DOHH2 (cell line): ENCODE measurements around the gene CD59.

ENCODE experiments used
- H3F3A ChIP-seq: fragments of 200-600 bp; sonication (generic), shearing (Covaris generic); 2 replicates; pipeline ENCODE4 v1.6.0; 2016; ENCODE audit warnings: antibody characterized with exemption, mild to moderate bottlenecking; ENCODE audit not compliant: control insufficient read depth, insufficient read depth
- H3K27ac ChIP-seq: fragments of 200-600 bp; sonication (generic); 2 replicates; pipeline ENCODE4 v1.5.1; 2014; ENCODE audit warnings: low read depth, mild to moderate bottlenecking, low read length, moderate library complexity
- H3K27me3 ChIP-seq: fragments of 200-600 bp; sonication (generic); 2 replicates; pipeline ENCODE4 v1.6.1; 2014; ENCODE audit warnings: mild to moderate bottlenecking, low read length, mixed read lengths; ENCODE audit not compliant: control insufficient read depth
- H3K36me3 ChIP-seq: fragments of 200-600 bp; sonication (generic); 2 replicates; pipeline ENCODE4 v1.6.1; 2014; ENCODE audit warnings: mild to moderate bottlenecking, low read length, moderate library complexity, mixed read lengths; ENCODE audit not compliant: control insufficient read depth
- H3K4me1 ChIP-seq: fragments of 200-600 bp; sonication (generic); 2 replicates; pipeline ENCODE4 v1.6.1; 2014; ENCODE audit warnings: mild to moderate bottlenecking, low read length, mixed read lengths; ENCODE audit not compliant: control insufficient read depth
- H3K4me2 ChIP-seq: fragments of 200-600 bp; sonication (generic); 2 replicates; pipeline ENCODE4 v1.6.0; 2014; ENCODE audit warnings: mild to moderate bottlenecking, low read length, moderate library complexity
- H3K4me3 ChIP-seq: fragments of 200-600 bp; sonication (generic); 2 replicates; pipeline ENCODE4 v1.5.1; 2014; ENCODE audit warnings: mild to moderate bottlenecking, low read length, mixed read lengths
- H3K79me2 ChIP-seq: fragments of 200-600 bp; sonication (generic); 2 replicates; pipeline ENCODE4 v1.6.1; 2014; ENCODE audit warnings: mild to moderate bottlenecking, low read length, mixed read lengths; ENCODE audit not compliant: control insufficient read depth
- H3K9me2 ChIP-seq: fragments of 200-600 bp; sonication (generic); replicated peaks from 2 replicates; pipeline ENCODE4 v1.6.1; 2014; ENCODE audit warnings: mild to moderate bottlenecking, low read length, mixed read lengths; ENCODE audit not compliant: control insufficient read depth
- H3K9me3 ChIP-seq: fragments of 200-600 bp; sonication (generic); 2 replicates; pipeline ENCODE4 v1.6.1; 2014; ENCODE audit warnings: antibody characterized with exemption, low read length, mixed read lengths; ENCODE audit not compliant: control insufficient read depth, insufficient read depth
- H4K20me1 ChIP-seq: fragments of 200-600 bp; sonication (generic); 2 replicates; pipeline ENCODE4 v1.6.0; 2014; ENCODE audit warnings: low read depth, mild to moderate bottlenecking, antibody characterized with exemption, low read length, moderate library complexity; ENCODE audit not compliant: control insufficient read depth, insufficient read depth
- CTCF ChIP-seq: fragments of 200-600 bp; sonication (generic); IDR thresholded peaks from one replicate; pipeline ENCODE4 v1.5.1; 2014; ENCODE audit warnings: antibody characterized with exemption, mild to moderate bottlenecking, low read depth, low read length; ENCODE audit not compliant: poor library complexity, severe bottlenecking
- EZH2phosphoT487 ChIP-seq: fragments of 200-600 bp; sonication (generic); IDR thresholded peaks from 2 replicates; pipeline ENCODE4 v1.6.1; 2017; ENCODE audit warnings: borderline replicate concordance, mild to moderate bottlenecking, antibody characterized with exemption, low read length, moderate library complexity, mixed read lengths

The CD59 gene

GRCh38 chr11:33722590-33723234 lies 13.5 kb downstream of the CD59 start:
- Histone ChIP-seq H4K20me1 (no peaks in the 10 kb centered on the region), H3K4me1 (0 out of 2 replicates have a peak, but pooled peaks cover 3% of the 10 kb centered on the region), H3K4me3 (no peak overlapping the region), H3K9me3 (no peaks in the 10 kb centered on the region), H3K27me3 (no peaks in the 10 kb centered on the region), H3K27ac (no peak overlapping the region), H3K36me3 (peaks cover 10% of the 10 kb centered on the region; the same call in 1 of the 2 replicates), H3F3A (no peaks in the 10 kb centered on the region), H3K9me2 (no peaks in the 10 kb centered on the region), H3K79me2 (peaks cover 16% of the 10 kb centered on the region), H3K4me2 (no peak overlapping the region)
- TF ChIP-seq EZH2phosphoT487 (no peak), CTCF (no peak)

- Histone ChIP-seq H3K4me2 (no peak overlapping the region), H3K27me3 (no peaks in the 10 kb centered on the region), H3K4me3 (no peak overlapping the region), H3K4me1 (0 out of 2 replicates have a peak, but pooled peaks cover 3% of the 10 kb centered on the region), H3K9me2 (no peaks in the 10 kb centered on the region), H3K79me2 (peaks cover 16% of the 10 kb centered on the region), H3F3A (no peaks in the 10 kb centered on the region), H4K20me1 (no peaks in the 10 kb centered on the region), H3K9me3 (no peaks in the 10 kb centered on the region), H3K36me3 (peaks cover 10% of the 10 kb centered on the region; the same call in 1 of the 2 replicates), H3K27ac (no peak overlapping the region)
- no peak for TF ChIP-seq CTCF
- no peak for TF ChIP-seq EZH2phosphoT487
Measured at GRCh38 chr11:33721984-33722383, 14.2 kb downstream of the CD59 start.

DNA sequence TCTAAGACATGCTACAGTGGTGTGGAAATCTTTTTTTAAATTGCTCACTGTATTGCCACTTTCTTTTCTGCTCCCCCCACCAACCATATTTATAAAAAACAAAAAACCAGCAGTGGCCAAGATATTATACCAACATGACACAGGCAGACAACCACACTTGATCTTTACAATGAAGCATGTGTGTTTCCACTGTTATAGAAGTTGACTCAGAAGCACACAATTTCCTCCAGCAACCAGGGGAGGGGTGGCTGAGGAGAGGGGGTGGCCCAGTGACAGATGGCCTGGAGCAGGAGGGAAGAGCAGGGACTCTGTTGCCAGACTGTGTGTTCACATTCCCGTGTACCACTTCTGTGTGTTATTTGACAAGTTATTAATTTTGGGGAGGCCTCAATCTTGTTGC lies 14.8 kb downstream of the CD59 start:
- Histone ChIP-seq H3K4me2 (no peak overlapping the region), H4K20me1 (no peaks in the 10 kb centered on the region), H3K79me2 (peaks cover 16% of the 10 kb centered on the region), H3K9me2 (no peaks in the 10 kb centered on the region), H3K4me1 (0 out of 2 replicates have a peak, but pooled peaks cover 3% of the 10 kb centered on the region), H3K4me3 (no peak overlapping the region), H3K27ac (no peak overlapping the region), H3F3A (no peaks in the 10 kb centered on the region), H3K27me3 (no peaks in the 10 kb centered on the region), H3K9me3 (no peaks in the 10 kb centered on the region), H3K36me3 (peaks cover 10% of the 10 kb centered on the region; the same call in 1 of the 2 replicates)
- no peak for TF ChIP-seq EZH2phosphoT487
- TF ChIP-seq CTCF: no peak
